Right lobe of liver (tissue), 4 donors: ENCODE results near the gene ADGRB3.

Source experiments
- POLR2A ChIP-seq: fragments of 450-650 bp; IDR thresholded peaks from one replicate; pipeline ENCODE4 v1.6.1; 2017; ENCODE audit warnings: antibody characterized with exemption, mild to moderate bottlenecking
- TF ChIP-seq, protein P1 (sequence below), 4 donors: fragments of 200-600 bp in 3 of 4; fragments of 450-650 bp in 1 of 4; IDR thresholded peaks; one replicate each; pipeline versions ENCODE4 v1.5.1 to v1.8.0; 2016 to 2022; ENCODE audit warnings: antibody characterized with exemption in 4 of 4, mild to moderate bottlenecking in 2 of 4
- donor health status: DM: no; HTN: no; CAD: no.
- donor health status: DM: no; HTN: no; CAD: no.
- donor health status: DM: no; HTN: yes; CAD: no.

DNA sequence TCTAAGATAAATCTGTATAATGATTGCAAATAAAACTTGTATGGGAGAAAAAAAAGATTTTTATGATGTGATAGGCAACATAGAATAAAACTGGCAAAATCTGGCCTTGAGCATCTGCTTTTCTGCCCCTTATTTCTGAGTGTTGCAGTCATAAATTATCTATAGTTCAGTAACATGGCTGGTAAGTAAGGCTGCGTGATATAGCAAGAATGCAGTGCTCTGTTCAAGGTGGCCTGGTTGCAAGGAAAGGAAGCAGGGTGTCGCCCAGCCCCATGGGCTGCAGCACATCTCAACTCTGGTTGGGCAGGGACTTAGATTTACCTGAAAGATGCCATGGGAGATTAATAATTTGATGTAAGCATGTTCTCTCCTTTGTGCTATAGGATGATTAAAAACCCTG lies 582.3 kb downstream of the ADGRB3 start:
- TF ChIP-seq, protein P1, sequence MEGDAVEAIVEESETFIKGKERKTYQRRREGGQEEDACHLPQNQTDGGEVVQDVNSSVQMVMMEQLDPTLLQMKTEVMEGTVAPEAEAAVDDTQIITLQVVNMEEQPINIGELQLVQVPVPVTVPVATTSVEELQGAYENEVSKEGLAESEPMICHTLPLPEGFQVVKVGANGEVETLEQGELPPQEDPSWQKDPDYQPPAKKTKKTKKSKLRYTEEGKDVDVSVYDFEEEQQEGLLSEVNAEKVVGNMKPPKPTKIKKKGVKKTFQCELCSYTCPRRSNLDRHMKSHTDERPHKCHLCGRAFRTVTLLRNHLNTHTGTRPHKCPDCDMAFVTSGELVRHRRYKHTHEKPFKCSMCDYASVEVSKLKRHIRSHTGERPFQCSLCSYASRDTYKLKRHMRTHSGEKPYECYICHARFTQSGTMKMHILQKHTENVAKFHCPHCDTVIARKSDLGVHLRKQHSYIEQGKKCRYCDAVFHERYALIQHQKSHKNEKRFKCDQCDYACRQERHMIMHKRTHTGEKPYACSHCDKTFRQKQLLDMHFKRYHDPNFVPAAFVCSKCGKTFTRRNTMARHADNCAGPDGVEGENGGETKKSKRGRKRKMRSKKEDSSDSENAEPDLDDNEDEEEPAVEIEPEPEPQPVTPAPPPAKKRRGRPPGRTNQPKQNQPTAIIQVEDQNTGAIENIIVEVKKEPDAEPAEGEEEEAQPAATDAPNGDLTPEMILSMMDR (IDR thresholded peaks at IDR 0.05): no peak
- TF ChIP-seq POLR2A: no peak
